AG04450 (cell line): Measurements from ENCODE around the gene KIAA0319L. TPM values are rescaled to one million over a fixed set of nuclear protein-coding genes. Genes with fewer than 3 reads are reported as not detected.

ENCODE experiments used
- CTCF ChIA-PET: fragments of 300-600, 350-600 bp; formaldehyde crosslinking; extraction: SDS; loops from one replicate; lab custom pipeline; 2022; ENCODE audit warnings: antibody characterized with exemption, inconsistent platforms; lab: Charles Lee
- POLR2A ChIA-PET: fragments of 350-600 bp; formaldehyde crosslinking; extraction: SDS; loops from one replicate; lab custom pipeline; 2021; ENCODE audit warnings: antibody characterized with exemption, inconsistent platforms; lab: Yijun Ruan, JAX
- DNase-seq: peaks from one replicate; pipeline ENCODE4 v3.0.0-alpha.2; 2011; ENCODE audit warnings: low read depth, low spot score
- H3K27ac ChIP-seq: one replicate; pipeline ENCODE4 v1.5.1; 2012; ENCODE audit warnings: low read depth, low read length, control low read depth
- H3K27me3 ChIP-seq: one replicate; pipeline ENCODE4 v1.6.0; 2012; ENCODE audit warnings: low read length; ENCODE audit not compliant: control insufficient read depth, insufficient read depth
- H3K4me3 ChIP-seq: 2 replicates; pipeline ENCODE4 v1.5.1; 2011; ENCODE audit warnings: mild to moderate bottlenecking, low read depth, low read length, control low read depth
- H3K9me3 ChIP-seq: 2 replicates; pipeline ENCODE4 v1.5.1; 2012; ENCODE audit warnings: low read length; ENCODE audit not compliant: control insufficient read depth, insufficient read depth
- polyA plus RNA-seq: library from polyadenylated mRNA; depleted of rRNA; stranded (reverse); fragments of >200 nt; gene quantifications from 2 replicates; pipeline ENCODE4 v1.2.3, GENCODE V29; 2011
- TF ChIP-seq, protein P1 (sequence below): IDR thresholded peaks from 2 replicates; pipeline ENCODE4 v1.5.1; 2011; ENCODE audit warnings: low read depth, low read length, control low read depth, inconsistent platforms

Gene KIAA0319L
- polyA plus RNA-seq, 1 experiment = 69.5 TPM

DNA sequence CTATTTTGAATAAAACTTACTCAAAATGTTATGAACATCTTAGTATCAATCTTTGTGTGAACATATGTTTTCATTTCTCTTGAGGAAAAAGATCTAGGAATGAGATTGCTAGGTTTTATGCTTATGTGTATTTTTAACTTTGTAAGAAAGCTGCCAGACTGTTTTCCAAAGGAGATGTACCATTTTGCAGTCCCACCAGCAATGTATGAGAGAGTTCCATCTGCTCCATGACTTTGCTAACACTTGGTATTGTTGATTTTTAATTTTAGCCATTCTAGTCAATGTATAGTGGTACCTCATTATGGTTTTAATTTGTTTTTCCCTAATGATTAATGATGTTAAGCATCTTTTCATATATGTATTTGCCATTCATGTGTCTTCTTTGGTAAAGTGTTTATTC lies 156.2 kb downstream of the KIAA0319L start:
- TF ChIP-seq, protein P1, sequence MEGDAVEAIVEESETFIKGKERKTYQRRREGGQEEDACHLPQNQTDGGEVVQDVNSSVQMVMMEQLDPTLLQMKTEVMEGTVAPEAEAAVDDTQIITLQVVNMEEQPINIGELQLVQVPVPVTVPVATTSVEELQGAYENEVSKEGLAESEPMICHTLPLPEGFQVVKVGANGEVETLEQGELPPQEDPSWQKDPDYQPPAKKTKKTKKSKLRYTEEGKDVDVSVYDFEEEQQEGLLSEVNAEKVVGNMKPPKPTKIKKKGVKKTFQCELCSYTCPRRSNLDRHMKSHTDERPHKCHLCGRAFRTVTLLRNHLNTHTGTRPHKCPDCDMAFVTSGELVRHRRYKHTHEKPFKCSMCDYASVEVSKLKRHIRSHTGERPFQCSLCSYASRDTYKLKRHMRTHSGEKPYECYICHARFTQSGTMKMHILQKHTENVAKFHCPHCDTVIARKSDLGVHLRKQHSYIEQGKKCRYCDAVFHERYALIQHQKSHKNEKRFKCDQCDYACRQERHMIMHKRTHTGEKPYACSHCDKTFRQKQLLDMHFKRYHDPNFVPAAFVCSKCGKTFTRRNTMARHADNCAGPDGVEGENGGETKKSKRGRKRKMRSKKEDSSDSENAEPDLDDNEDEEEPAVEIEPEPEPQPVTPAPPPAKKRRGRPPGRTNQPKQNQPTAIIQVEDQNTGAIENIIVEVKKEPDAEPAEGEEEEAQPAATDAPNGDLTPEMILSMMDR = no peak

DNA sequence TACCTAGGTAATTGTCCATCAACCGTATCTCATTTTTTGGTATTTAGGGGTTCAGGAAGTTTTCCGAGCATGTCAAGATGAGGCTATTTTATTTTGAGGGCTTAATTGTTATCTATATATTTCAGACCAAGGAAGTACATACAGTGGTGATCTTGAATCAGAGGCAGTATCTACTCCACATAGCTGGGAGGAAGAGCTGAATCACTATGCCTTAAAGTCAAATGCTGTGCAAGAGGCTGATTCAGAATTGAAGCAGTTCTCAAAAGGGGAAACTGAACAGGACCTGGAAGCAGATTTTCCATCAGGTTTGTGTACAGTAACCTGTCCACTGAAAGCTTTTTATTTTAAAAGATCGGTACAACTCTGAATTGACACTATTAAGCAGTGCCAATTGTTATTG lies 158.5 kb downstream of the KIAA0319L start:
- H3K9me3 ChIP-seq = no peaks in the 10 kb centered on the region
- TF ChIP-seq, protein P1 = no peak
- no peak overlapping the region for H3K4me3 ChIP-seq
- CTCF ChIA-PET = no interaction called here
- no peak overlapping the region for H3K27ac ChIP-seq
- no peaks in the 10 kb centered on the region for H3K27me3 ChIP-seq
- POLR2A ChIA-PET = no interaction called here
- no peak for DNase-seq

More for the DNA sequence above, 156.2 kb downstream of the KIAA0319L start:
- Histone ChIP-seq H3K27me3 (no peaks in the 10 kb centered on the region), H3K4me3 (no peak overlapping the region), H3K9me3 (no peaks in the 10 kb centered on the region), H3K27ac (no peak overlapping the region)
- CTCF ChIA-PET = no interaction called here
- POLR2A ChIA-PET = no interaction called here
- no peak for DNase-seq

DNA sequence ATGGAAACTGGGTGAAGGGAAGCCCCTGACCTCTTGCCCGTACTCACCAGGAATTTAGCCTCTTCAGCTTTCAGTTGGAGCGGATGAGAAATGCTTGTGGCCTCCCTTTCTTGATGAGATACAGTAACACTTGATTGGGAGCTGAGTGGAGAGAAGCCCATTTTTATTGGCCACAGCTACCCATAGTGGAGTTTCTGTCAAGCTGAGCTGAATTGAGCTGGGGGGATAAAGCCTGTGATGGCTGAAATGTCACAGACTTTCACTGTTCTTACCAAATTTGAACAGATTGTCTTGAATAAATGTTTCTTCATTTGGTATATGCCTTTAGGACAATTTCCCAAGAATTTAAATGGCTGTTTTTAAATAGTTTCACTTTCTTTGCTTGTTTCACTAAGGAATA lies 162.8 kb downstream of the KIAA0319L start:
- no peak for DNase-seq
- TF ChIP-seq, protein P1 = no peak
- no peaks in the 10 kb centered on the region for H3K27me3 ChIP-seq
- H3K9me3 ChIP-seq = no peaks in the 10 kb centered on the region
- ChIA-PET CTCF (interaction anchor here (1.0 kb wide), 1 partner anchor 193 kb away, joined by 4 read pairs; no protein-coding TSS in a partner anchor), POLR2A (no interaction called here)
- no peak overlapping the region for H3K27ac ChIP-seq
- no peak overlapping the region for H3K4me3 ChIP-seq

DNA sequence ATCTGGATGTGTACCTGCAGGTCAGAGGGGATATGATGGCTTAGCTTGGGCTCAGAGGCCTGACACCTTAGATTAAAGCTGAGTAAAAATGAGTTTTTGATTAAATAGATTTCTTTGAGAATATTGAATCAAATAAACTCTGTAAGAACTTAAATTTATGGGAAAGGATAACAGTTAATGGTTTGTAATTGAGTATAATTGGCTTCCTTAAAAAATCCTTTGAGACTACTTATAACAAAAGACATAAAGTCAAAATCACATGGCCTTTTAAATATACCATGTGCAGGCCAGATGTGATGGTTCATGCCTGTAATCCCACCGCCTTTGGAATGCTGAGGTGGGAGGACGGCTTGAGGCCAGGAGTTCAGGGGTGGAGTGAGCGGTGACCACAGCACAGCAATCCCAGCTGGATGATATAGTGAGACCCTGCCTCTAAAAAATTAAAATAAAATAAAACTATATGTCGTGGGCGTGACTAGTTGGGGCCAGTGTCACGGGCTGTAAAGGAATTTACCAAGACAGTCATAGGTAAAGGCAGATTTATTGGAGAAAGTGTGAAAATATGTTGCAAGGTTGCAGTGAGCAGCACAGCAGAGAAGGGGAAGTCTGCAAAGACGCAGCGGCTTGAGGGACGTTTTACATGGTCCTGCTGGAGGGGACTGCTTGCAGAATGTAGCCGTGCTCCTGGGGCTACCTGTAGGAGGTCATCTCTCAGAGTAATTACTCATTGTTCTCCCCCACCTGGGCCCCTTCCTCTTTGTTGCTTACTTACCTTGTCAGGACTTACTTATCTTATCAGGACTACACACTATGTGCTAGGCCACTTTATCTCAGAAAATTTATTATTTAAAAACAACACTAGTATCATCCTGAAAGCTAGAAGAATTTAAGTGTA lies 166.4 kb downstream of the KIAA0319L start:
- CTCF ChIA-PET = no interaction called here

More for the DNA sequence above, 166.4 kb downstream of the KIAA0319L start:
- no peak overlapping the region for H3K27ac ChIP-seq
- H3K4me3 ChIP-seq = no peak overlapping the region
- no peak for DNase-seq
- POLR2A ChIA-PET = interaction anchor here (0.7 kb wide), 1 partner anchor 198 kb away, joined by 4 read pairs; the partner anchor contains the start of gene SFPQ
- no peaks in the 10 kb centered on the region for H3K27me3 ChIP-seq
- TF ChIP-seq, protein P1 = no peak
- H3K9me3 ChIP-seq = no peaks in the 10 kb centered on the region
